Natural killer cell (primary cell): ENCODE data around the gene C3orf20. TPM values are rescaled to one million over a fixed set of nuclear protein-coding genes. Genes with fewer than 3 reads are reported as not detected.

Experiments
- ATAC-seq, 3 donors: fragments of 150-1000 bp in 2 of 3; fragments of 200-7000 bp in 1 of 3; cut with Tn5 transposase; 1 replicate in 1 of 3; 2 replicates in 2 of 3; pipeline ENCODE4 v1.10.0; 2021; ENCODE audit warnings: mild to moderate bottlenecking in 2 of 3, moderate library complexity in 2 of 3
- DNase-seq, 2 donors: peaks; one replicate each; pipeline versions ENCODE4 v3.0.0 to v3.0.0-alpha.2; 2013 to 2021; ENCODE audit warnings: mixed read lengths in 1 of 2
- H3K27ac ChIP-seq: one replicate; pipeline ENCODE4 v1.5.1; 2013; ENCODE audit warnings: mild to moderate bottlenecking, low read length
- H3K27me3 ChIP-seq: one replicate; pipeline ENCODE4 v1.6.1; 2013; ENCODE audit warnings: low read length; ENCODE audit not compliant: control insufficient read depth, insufficient read depth
- H3K36me3 ChIP-seq: one replicate; pipeline ENCODE4 v1.6.1; 2013; ENCODE audit warnings: low read length; ENCODE audit not compliant: control insufficient read depth, insufficient read depth
- H3K4me1 ChIP-seq: one replicate; pipeline ENCODE4 v1.6.1; 2013; ENCODE audit warnings: low read length; ENCODE audit not compliant: control insufficient read depth, insufficient read depth
- H3K4me3 ChIP-seq: one replicate; pipeline ENCODE4 v1.5.1; 2013; ENCODE audit warnings: low read length
- H3K9me3 ChIP-seq: one replicate; pipeline ENCODE4 v1.6.1; 2013; ENCODE audit warnings: low read length; ENCODE audit not compliant: control insufficient read depth, insufficient read depth
- H3K27ac Mint-ChIP-seq, 2 donors: one replicate each; pipeline ENCODE4 v1.8.0; 2022; ENCODE audit warnings: mild to moderate bottlenecking in 2 of 2, mixed read lengths in 2 of 2, moderate library complexity in 1 of 2
- H3K27me3 Mint-ChIP-seq, 2 donors: one replicate each; pipeline ENCODE4 v1.8.0; 2022; ENCODE audit warnings: low read depth in 2 of 2, mixed read lengths in 2 of 2
- H3K36me3 Mint-ChIP-seq: one replicate; pipeline ENCODE4 v1.8.0; 2022; ENCODE audit warnings: mixed read lengths
- H3K4me1 Mint-ChIP-seq, 2 donors: one replicate each; pipeline ENCODE4 v1.8.0; 2022; ENCODE audit warnings: mixed read lengths in 2 of 2
- H3K4me3 Mint-ChIP-seq: one replicate; pipeline ENCODE4 v1.8.0; 2022; ENCODE audit warnings: mild to moderate bottlenecking, moderate library complexity, mixed read lengths
- H3K9me3 Mint-ChIP-seq, 2 donors: one replicate each; pipeline ENCODE4 v1.8.0; 2022; ENCODE audit warnings: mixed read lengths in 2 of 2
- WGBS: methylation state at CpG from one replicate; pipeline ENCODE4 v1.1.7; 2013; ENCODE audit warnings: missing lambda C conversion rate; ENCODE audit not compliant: insufficient coverage; 5-methylcytosine and 5-hydroxymethylcytosine counted together
- intact Hi-C: fragments of 100-400 bp; cut with micrococcal nuclease; formaldehyde crosslinking; loops from one replicate; pipeline ENCODE4 v1.14.2; 2022
- total RNA-seq, 4 donors: library from RNA; stranded (reverse); fragments of 120-200 nt in 1 of 4; gene quantifications; one replicate each; pipeline versions ENCODE4 v1.2.3 to v1.2.4, GENCODE V29; 2013 to 2022
- TF ChIP-seq, protein P1 (sequence below): fragments of 200-600 bp; IDR thresholded peaks from one replicate; pipeline ENCODE4 v1.8.0; 2022; ENCODE audit warnings: antibody characterized with exemption

Gene C3orf20
- total RNA-seq, 3 donors from 2014 or later (not counting 1 experiment from before 2014, with no cell fraction given) = 0.14 TPM; not detected in 2

DNA sequence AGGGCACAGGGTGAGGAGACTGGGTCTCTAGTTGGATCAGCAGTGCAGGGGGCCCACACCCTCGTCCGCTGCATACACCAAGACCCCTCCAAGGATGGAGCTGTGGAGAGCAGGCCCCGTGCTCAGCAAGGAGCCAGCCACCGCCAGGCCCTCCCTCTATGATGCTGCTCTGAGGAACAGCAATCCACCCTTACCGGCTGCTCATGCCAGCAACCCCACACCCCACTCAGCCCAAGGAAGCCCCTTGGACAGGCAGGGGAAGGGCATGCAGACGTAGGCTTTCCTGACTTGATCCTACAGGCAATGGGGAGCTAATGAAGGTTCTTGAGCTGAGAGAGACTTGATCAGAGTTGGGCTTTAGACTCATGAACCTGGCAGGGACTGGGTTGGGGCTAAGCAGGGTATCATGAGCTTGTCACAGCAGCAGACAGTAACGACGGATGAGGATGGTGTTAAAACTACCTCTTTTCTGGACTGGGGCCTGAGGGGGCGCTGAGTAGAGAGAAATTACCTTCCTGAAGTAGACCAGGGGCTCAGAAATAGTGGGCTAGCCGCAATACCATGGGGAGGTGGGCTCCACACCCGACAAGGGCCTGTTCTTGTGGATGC lies 93.3 kb downstream of the C3orf20 start:
- Histone ChIP-seq H3K4me1 (no peaks in the 10 kb centered on the region), H3K27ac (no peak overlapping the region), H3K9me3 (no peaks in the 10 kb centered on the region), H3K27me3 (no peaks in the 10 kb centered on the region), H3K36me3 (no peaks in the 10 kb centered on the region), H3K4me3 (no peak overlapping the region)
- intact Hi-C loops = no loop called here
- DNase-seq (no peak), ATAC-seq (no peak)
- no peaks in the 10 kb centered on the region for H3K9me3 Mint-ChIP-seq
- no peaks in the 10 kb centered on the region for H3K4me1 Mint-ChIP-seq
- WGBS = 86% methylated on average over 11 of the region's 11 CpGs
- H3K4me3 Mint-ChIP-seq = no peak overlapping the region
- no peak overlapping the region for H3K27ac Mint-ChIP-seq
- H3K36me3 Mint-ChIP-seq = no peaks in the 10 kb centered on the region
- TF ChIP-seq, protein P1, sequence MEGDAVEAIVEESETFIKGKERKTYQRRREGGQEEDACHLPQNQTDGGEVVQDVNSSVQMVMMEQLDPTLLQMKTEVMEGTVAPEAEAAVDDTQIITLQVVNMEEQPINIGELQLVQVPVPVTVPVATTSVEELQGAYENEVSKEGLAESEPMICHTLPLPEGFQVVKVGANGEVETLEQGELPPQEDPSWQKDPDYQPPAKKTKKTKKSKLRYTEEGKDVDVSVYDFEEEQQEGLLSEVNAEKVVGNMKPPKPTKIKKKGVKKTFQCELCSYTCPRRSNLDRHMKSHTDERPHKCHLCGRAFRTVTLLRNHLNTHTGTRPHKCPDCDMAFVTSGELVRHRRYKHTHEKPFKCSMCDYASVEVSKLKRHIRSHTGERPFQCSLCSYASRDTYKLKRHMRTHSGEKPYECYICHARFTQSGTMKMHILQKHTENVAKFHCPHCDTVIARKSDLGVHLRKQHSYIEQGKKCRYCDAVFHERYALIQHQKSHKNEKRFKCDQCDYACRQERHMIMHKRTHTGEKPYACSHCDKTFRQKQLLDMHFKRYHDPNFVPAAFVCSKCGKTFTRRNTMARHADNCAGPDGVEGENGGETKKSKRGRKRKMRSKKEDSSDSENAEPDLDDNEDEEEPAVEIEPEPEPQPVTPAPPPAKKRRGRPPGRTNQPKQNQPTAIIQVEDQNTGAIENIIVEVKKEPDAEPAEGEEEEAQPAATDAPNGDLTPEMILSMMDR = no peak
- H3K27me3 Mint-ChIP-seq = peaks cover 0 to 8% of the 10 kb centered on the region in 2 donors

DNA sequence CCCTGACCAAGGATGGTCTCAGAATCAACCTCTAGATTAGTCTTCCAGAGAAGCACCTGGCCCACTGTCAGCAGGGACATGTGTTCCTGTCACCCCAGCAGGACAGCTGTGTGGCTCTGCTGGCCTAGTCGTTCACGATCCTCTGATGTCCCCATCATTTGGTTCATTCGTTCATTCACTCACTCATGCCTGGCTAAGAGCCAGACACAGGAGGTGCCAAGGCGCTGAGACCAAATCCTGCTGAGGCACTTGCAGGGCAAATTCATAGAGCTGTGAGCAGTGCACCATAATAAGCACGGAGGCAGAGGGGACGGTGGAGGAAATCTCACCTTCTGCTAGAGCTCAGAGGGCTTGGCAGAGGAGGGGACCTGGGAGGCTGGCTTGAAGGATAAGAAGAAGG lies 93.9 kb downstream of the C3orf20 start:
- Histone ChIP-seq H3K9me3 (no peaks in the 10 kb centered on the region), H3K27me3 (no peaks in the 10 kb centered on the region), H3K27ac (no peak overlapping the region), H3K4me3 (no peak overlapping the region), H3K4me1 (no peaks in the 10 kb centered on the region), H3K36me3 (no peaks in the 10 kb centered on the region)
- Mint-ChIP-seq H3K9me3 (no peaks in the 10 kb centered on the region), H3K27me3 (peaks cover 0 to 8% of the 10 kb centered on the region in 2 donors), H3K4me3 (no peak overlapping the region), H3K27ac (no peak overlapping the region), H3K4me1 (no peaks in the 10 kb centered on the region), H3K36me3 (no peaks in the 10 kb centered on the region)
- ATAC-seq = no peak
- intact Hi-C loops = no loop called here
- WGBS = 87% methylated on average over 6 of the region's 6 CpGs
- no peak for DNase-seq
- TF ChIP-seq, protein P1 = no peak

DNA sequence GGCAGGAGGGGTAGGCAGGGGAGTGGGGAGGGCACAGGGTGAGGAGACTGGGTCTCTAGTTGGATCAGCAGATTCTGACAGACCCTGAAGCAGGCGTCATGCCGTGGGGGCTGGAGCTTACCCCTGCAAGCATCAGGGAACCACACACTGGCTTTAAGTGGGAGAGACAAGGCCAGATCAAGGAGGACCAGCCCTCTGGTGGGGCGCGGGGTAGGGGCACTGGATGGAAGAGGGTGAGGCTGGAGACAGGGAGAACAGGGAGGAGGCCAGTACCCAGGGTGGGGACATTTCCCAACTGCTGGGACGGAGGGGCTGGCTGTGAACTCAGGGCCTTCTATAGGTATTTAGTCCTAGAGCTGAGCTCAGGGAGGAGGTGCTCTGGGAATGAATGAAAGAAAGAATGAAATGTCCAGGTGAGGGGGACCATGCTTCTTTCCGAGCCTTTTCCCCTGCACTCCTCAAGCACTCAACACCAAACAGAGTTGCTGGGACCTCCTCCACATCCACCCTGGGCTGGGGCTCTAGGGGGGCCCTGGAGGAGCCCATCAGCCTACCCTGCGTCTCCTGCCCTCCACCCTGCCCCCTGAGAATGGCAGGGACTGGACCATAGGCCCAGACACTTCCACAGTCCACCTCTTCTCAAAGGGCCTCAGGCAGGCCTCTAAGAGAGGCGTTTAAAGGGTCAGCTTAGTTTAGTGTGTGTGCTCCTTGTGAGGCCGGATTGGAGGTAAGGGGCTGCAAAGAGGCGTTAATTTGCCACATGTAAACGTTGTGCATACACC lies 94.8 kb downstream of the C3orf20 start:
- Histone ChIP-seq H3K4me1 (no peaks in the 10 kb centered on the region), H3K4me3 (no peak overlapping the region), H3K9me3 (no peaks in the 10 kb centered on the region), H3K27ac (no peak overlapping the region), H3K36me3 (no peaks in the 10 kb centered on the region), H3K27me3 (no peaks in the 10 kb centered on the region)
- WGBS = 83% methylated on average over 11 of the region's 11 CpGs
- Mint-ChIP-seq H3K27ac (no peak overlapping the region), H3K4me3 (no peak overlapping the region), H3K4me1 (no peaks in the 10 kb centered on the region), H3K9me3 (no peaks in the 10 kb centered on the region), H3K27me3 (peaks cover 0 to 8% of the 10 kb centered on the region in 2 donors), H3K36me3 (no peaks in the 10 kb centered on the region)
- DNase-seq = no peak
- intact Hi-C loops = no loop called here
- TF ChIP-seq, protein P1 = no peak
- no peak for ATAC-seq
